Neuronal stem cell (in vitro differentiated cells): ENCODE data around the gene KRT24.

ENCODE experiments used
- DNase-seq: peaks from one replicate; pipeline ENCODE4 v3.0.0-alpha.2; 2013; ENCODE audit warnings: low spot score
- H2AFZ ChIP-seq: one replicate; pipeline ENCODE4 v1.6.1; 2013; ENCODE audit warnings: mild to moderate bottlenecking, low read length, inconsistent platforms
- H2AK5ac ChIP-seq: 2 replicates; pipeline ENCODE4 v1.6.1; 2013; ENCODE audit warnings: low read depth, mild to moderate bottlenecking, inconsistent platforms, low read length, moderate library complexity, mixed read lengths
- H2BK120ac ChIP-seq: 2 replicates; pipeline ENCODE4 v1.6.1; 2013; ENCODE audit warnings: low read depth, mild to moderate bottlenecking, inconsistent platforms, low read length, moderate library complexity, mixed read lengths
- H2BK12ac ChIP-seq: one replicate; pipeline ENCODE4 v1.6.1; 2013; ENCODE audit warnings: low read length, inconsistent platforms
- H2BK15ac ChIP-seq: 2 replicates; pipeline ENCODE4 v1.6.1; 2013; ENCODE audit warnings: mild to moderate bottlenecking, low read length, inconsistent platforms, mixed read lengths
- H2BK5ac ChIP-seq: one replicate; pipeline ENCODE4 v1.6.1; 2013; ENCODE audit warnings: inconsistent platforms, mild to moderate bottlenecking, low read length, moderate library complexity
- H3K14ac ChIP-seq: one replicate; pipeline ENCODE4 v1.6.1; 2013; ENCODE audit warnings: low read length, inconsistent platforms
- H3K18ac ChIP-seq: 2 replicates; pipeline ENCODE4 v1.6.1; 2013; ENCODE audit warnings: low read length, inconsistent platforms
- H3K23ac ChIP-seq: 2 replicates; pipeline ENCODE4 v1.6.1; 2013; ENCODE audit warnings: low read depth, mild to moderate bottlenecking, mixed read lengths, low read length, inconsistent platforms; ENCODE audit not compliant: poor library complexity
- H3K27ac ChIP-seq: replicated peaks from 3 replicates; pipeline ENCODE4 v1.5.1; 2013; ENCODE audit warnings: low read length, inconsistent platforms
- H3K27me3 ChIP-seq, 3 experiments: 2 replicates each; pipeline ENCODE4 v1.6.1; 2013; ENCODE audit warnings: low read length in 3 of 3, mild to moderate bottlenecking in 2 of 3, inconsistent platforms in 1 of 3, low read depth in 1 of 3, mixed read lengths in 1 of 3, moderate library complexity in 1 of 3; ENCODE audit not compliant: control insufficient read depth in 3 of 3, insufficient read depth in 3 of 3
- H3K36me3 ChIP-seq, 2 donors: replicated peaks in 1 of 2; 2 replicates each; pipeline ENCODE4 v1.6.1; 2013; ENCODE audit warnings: low read length in 2 of 2; ENCODE audit not compliant: control insufficient read depth in 2 of 2, insufficient read depth in 2 of 2
- H3K4ac ChIP-seq: 2 replicates; pipeline ENCODE4 v1.6.1; 2013; ENCODE audit warnings: inconsistent platforms, mild to moderate bottlenecking, low read length, moderate library complexity
- H3K4me1 ChIP-seq, 2 donors: 1 replicate in 1 of 2; 2 replicates in 1 of 2; pipeline ENCODE4 v1.6.1; 2013; ENCODE audit warnings: low read length in 2 of 2, low read depth in 1 of 2; ENCODE audit not compliant: control insufficient read depth in 2 of 2, insufficient read depth in 1 of 2
- H3K4me2 ChIP-seq: one replicate; pipeline ENCODE4 v1.6.1; 2013; ENCODE audit warnings: mild to moderate bottlenecking, low read length, inconsistent platforms; ENCODE audit not compliant: insufficient read depth, poor library complexity, severe bottlenecking
- H3K4me3 ChIP-seq, 2 donors: 2 replicates each; pipeline ENCODE4 v1.5.1; 2013; ENCODE audit warnings: low read length in 2 of 2, mild to moderate bottlenecking in 2 of 2, inconsistent platforms in 1 of 2, moderate library complexity in 1 of 2
- H3K79me1 ChIP-seq: one replicate; pipeline ENCODE4 v1.6.1; 2013; ENCODE audit warnings: low read depth, mild to moderate bottlenecking, inconsistent platforms, low read length, moderate library complexity
- H3K9ac ChIP-seq: one replicate; pipeline ENCODE4 v1.6.1; 2013; ENCODE audit warnings: mild to moderate bottlenecking, low read depth, low read length, inconsistent platforms; ENCODE audit not compliant: poor library complexity
- H3K9me3 ChIP-seq, 2 donors: replicated peaks in 1 of 2; 2 replicates each; pipeline versions ENCODE3 to v1.6.1; 2013; ENCODE audit warnings: low read length in 2 of 2, mild to moderate bottlenecking in 2 of 2, inconsistent platforms in 1 of 2, low read depth in 1 of 2, mixed read lengths in 1 of 2, moderate library complexity in 1 of 2; ENCODE audit not compliant: control insufficient read depth in 2 of 2, insufficient read depth in 1 of 2
- H4K8ac ChIP-seq: one replicate; pipeline ENCODE4 v1.6.1; 2013; ENCODE audit warnings: low read depth, mild to moderate bottlenecking, inconsistent platforms, low read length, moderate library complexity
- H4K91ac ChIP-seq: one replicate; pipeline ENCODE4 v1.6.1; 2013; ENCODE audit warnings: low read length, low read depth, mild to moderate bottlenecking, inconsistent platforms; ENCODE audit not compliant: poor library complexity
- WGBS, 2 donors: extraction: QIAGEN DNeasy Blood & Tissue Kit; methylation state at CpG; one replicate each; pipeline ENCODE4 v1.1.7; 2013; ENCODE audit warnings: missing lambda C conversion rate in 2 of 2, mixed read lengths in 1 of 2; ENCODE audit not compliant: insufficient read length in 2 of 2, insufficient replicate concordance in 1 of 2; ENCODE audit errors: extremely low coverage in 2 of 2; 5-methylcytosine and 5-hydroxymethylcytosine counted together

The KRT24 gene

DNA sequence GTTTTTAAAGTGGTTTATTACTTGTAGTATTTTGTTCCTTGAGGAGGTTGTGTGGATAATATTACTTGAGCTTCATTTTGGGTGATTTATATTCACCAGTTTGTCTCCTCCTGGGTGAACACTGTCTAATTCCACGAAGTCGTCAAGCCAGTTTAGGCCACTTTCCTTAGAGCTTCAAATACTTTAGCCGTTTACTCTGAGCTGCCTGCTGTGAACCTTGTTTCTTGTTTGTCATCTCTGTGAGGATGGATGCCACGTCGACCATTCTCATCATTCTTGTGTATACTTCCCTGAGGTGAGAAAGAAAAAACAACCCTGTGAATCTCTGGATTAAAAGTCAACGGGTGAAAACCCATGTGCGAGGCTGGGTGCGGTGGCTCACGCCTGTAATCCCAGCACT is 9.0 kb downstream of the KRT24 start:
- Histone ChIP-seq H2AFZ (no peak overlapping the region), H3K9me3 (no peaks in the 10 kb centered on the region), H3K27ac (no peak overlapping the region), H2BK5ac (no peak overlapping the region), H3K18ac (no peak overlapping the region), H3K23ac (no peak overlapping the region), H4K91ac (no peak overlapping the region), H3K14ac (no peak overlapping the region), H3K4me2 (no peak overlapping the region), H2BK12ac (no peak overlapping the region), H3K4ac (no peak overlapping the region), H3K9ac (no peak overlapping the region), H2BK15ac (no peak overlapping the region), H3K36me3 (no peaks in the 10 kb centered on the region), H3K27me3 (peaks cover 0 to 21% (median 0%) of the 10 kb centered on the region in 3 experiments), H2AK5ac (no peak overlapping the region), H3K4me1 (peaks cover 0 to 2% of the 10 kb centered on the region in 2 donors), H2BK120ac (no peak overlapping the region), H3K79me1 (no peaks in the 10 kb centered on the region), H3K4me3 (no peak overlapping the region), H4K8ac (no peak overlapping the region)
- DNase-seq: no peak
- whole genome bisulfite sequencing, 2 donors: no CpG with 5 or more reads among the region's 9 CpGs

DNA sequence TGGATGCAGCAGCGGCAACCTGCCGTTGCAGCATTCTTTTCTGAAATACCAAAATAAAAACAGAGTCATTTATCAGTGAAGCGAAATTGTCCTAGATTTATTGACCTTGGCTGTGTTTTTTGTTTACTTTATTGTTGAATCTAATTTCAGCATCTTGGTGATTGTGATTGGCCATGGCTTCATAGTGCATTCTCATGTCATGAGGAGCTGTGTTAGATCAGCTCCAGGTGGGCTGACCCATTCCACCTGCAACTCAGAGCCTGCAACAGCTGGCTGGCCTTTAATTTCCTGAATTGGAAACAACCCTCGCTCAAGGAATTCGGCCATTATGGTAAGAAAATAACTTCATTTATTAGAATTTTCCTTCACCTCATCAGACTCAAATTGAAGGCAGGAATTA is 16.4 kb downstream of the KRT24 start:
- Histone ChIP-seq H3K27me3 (peaks cover 0 to 14% (median 0%) of the 10 kb centered on the region in 3 experiments), H3K18ac (no peak overlapping the region), H2BK12ac (no peak overlapping the region), H3K9me3 (peaks cover 0 to 2% of the 10 kb centered on the region in 2 donors), H4K91ac (no peak overlapping the region), H3K4me2 (no peak overlapping the region), H2BK5ac (no peak overlapping the region), H3K79me1 (no peaks in the 10 kb centered on the region), H3K14ac (no peak overlapping the region), H3K9ac (no peak overlapping the region), H3K23ac (no peak overlapping the region), H2AFZ (no peak overlapping the region), H3K27ac (no peak overlapping the region), H2BK15ac (no peak overlapping the region), H3K36me3 (no peaks in the 10 kb centered on the region), H4K8ac (no peak overlapping the region), H2AK5ac (no peak overlapping the region), H3K4me3 (no peak overlapping the region), H2BK120ac (no peak overlapping the region), H3K4me1 (no peaks in the 10 kb centered on the region), H3K4ac (no peak overlapping the region)
- WGBS, 2 donors: no CpG with 5 or more reads among the region's 5 CpGs
- no peak for DNase-seq

DNA sequence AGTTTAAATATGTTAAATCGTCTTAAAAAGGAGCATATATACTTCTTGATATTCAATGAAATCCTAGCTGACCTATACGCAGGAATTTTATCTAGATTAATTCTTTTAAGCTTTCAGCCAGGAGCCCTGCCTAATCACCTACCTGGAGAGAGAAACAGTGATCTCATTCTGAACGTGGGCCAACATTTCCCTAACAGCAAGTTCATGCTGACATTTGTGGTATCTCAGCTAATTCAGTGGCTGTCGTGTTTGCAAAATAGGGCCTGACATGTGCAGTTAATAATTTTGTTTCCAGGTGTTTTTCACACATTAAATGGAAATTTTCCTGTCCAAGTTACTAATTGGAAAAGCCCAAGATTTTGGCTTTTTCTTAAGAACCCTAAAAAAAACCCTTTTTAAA is 17.4 kb downstream of the KRT24 start:
- H2BK15ac ChIP-seq: no peak overlapping the region
- no CpG with 5 or more reads among the region's 4 CpGs for WGBS, 2 donors
- no peak overlapping the region for H2BK12ac ChIP-seq
- H3K23ac ChIP-seq: no peak overlapping the region
- peaks cover 0 to 2% of the 10 kb centered on the region in 2 donors for H3K9me3 ChIP-seq
- no peak overlapping the region for H3K27ac ChIP-seq
- H2AK5ac ChIP-seq: no peak overlapping the region
- no peak overlapping the region for H4K91ac ChIP-seq
- no peak overlapping the region for H3K9ac ChIP-seq
- H3K79me1 ChIP-seq: no peaks in the 10 kb centered on the region
- H4K8ac ChIP-seq: no peak overlapping the region
- no peaks in the 10 kb centered on the region for H3K4me1 ChIP-seq
- H2BK120ac ChIP-seq: no peak overlapping the region
- no peaks in the 10 kb centered on the region for H3K36me3 ChIP-seq
- no peak overlapping the region for H2AFZ ChIP-seq
- no peak overlapping the region for H3K4ac ChIP-seq
- H3K4me3 ChIP-seq: no peak overlapping the region
- no peak overlapping the region for H3K4me2 ChIP-seq
- H3K18ac ChIP-seq: no peak overlapping the region
- no peak overlapping the region for H2BK5ac ChIP-seq
- no peak overlapping the region for H3K14ac ChIP-seq
- no peak for DNase-seq
- H3K27me3 ChIP-seq: peaks cover 0 to 14% (median 0%) of the 10 kb centered on the region in 3 experiments

DNA sequence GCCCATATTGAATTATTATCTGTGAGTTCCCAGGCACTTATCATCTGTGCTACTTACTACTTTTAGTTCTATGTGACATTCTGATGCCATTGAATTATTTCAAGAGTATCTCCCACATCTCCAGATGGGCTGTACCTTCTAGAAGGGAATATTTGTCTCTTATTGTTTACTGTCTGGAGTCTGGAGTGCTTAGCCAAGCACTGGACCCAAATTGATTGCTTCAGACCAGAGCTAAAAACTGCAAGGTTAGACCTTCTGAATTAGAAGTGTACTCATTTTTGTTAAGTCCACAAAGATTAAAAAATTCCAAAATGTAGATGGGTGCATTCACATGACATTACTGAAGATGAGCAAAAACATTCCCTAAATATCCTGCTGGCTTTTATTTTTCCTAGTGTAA is 22.6 kb downstream of the KRT24 start:
- no peak overlapping the region for H2BK15ac ChIP-seq
- no peak overlapping the region for H3K14ac ChIP-seq
- H3K4ac ChIP-seq: no peak overlapping the region
- H3K9me3 ChIP-seq: peaks cover 0 to 2% of the 10 kb centered on the region in 2 donors
- H3K27me3 ChIP-seq: peaks cover 0 to 28% (median 0%) of the 10 kb centered on the region in 3 experiments
- H3K4me2 ChIP-seq: no peak overlapping the region
- no peaks in the 10 kb centered on the region for H3K4me1 ChIP-seq
- DNase-seq: no peak
- H2AFZ ChIP-seq: no peak overlapping the region
- no peak overlapping the region for H4K8ac ChIP-seq
- no peak overlapping the region for H2AK5ac ChIP-seq
- no peak overlapping the region for H3K9ac ChIP-seq
- no peak overlapping the region for H2BK120ac ChIP-seq
- H3K18ac ChIP-seq: no peak overlapping the region
- no peak overlapping the region for H3K27ac ChIP-seq
- H3K36me3 ChIP-seq: no peaks in the 10 kb centered on the region
- no peaks in the 10 kb centered on the region for H3K79me1 ChIP-seq
- no peak overlapping the region for H3K4me3 ChIP-seq
- H4K91ac ChIP-seq: no peak overlapping the region
- H2BK12ac ChIP-seq: no peak overlapping the region
- no peak overlapping the region for H3K23ac ChIP-seq
- no peak overlapping the region for H2BK5ac ChIP-seq
